Upper lobe of left lung (tissue), 4 donors: ENCODE measurements around the gene DRC1.

Source experiments
- EP300 ChIP-seq, 4 donors: sonication (generic); formaldehyde crosslinking; IDR thresholded peaks; one replicate each; pipeline ENCODE4 v1.5.1; 2017; ENCODE audit warnings: antibody characterized with exemption in 4 of 4, control low read depth in 2 of 4
- TF ChIP-seq, protein P1 (sequence below), 6 experiments: fragments of 450-650 bp in 4 of 6; fragments of 200-600 bp in 2 of 6; sonication (generic) in 2 of 6; IDR thresholded peaks; one replicate each; pipeline ENCODE4 v1.5.1; 2016 to 2019; ENCODE audit warnings: antibody characterized with exemption in 6 of 6

DNA sequence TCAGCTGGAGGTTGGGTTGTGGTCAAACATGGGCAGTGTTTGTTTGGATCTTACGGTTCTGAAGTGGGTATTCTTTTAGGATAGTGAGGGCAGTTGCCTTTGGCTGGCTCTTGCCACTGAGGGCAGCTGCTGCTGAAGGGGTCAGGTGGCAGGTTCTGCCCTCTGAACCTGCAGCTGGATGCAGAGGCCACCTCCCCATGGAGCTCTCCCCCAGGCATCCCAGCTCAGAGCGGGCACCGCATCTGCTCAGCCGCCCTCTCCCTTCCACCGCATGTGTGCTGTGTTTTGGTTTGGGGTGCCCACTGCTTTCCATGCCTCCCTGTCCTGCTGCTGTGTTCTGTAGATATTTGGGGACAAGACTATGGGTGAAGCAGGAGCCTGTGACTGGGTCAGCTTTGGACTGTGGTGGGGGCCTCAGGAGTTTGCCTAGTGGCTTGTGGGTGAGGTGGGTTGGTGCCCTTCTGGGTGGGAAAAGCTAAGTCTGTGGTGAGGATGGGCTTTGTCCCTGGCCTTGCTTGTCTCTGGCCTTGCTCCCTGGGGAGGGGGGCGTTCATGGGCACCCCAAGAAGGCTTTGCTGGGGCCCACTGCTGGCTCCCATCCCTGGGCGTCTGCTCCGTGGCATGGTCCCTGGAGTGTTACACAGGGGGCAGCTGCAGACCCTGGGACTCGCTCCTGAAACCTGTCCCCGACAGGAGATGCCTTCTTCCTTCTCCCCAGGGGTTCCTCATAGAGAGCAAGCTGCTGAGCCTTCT is 47.7 kb downstream of the DRC1 start:
- TF ChIP-seq EP300 (IDR thresholded peaks at IDR 0.05) = no peak
- TF ChIP-seq, protein P1, sequence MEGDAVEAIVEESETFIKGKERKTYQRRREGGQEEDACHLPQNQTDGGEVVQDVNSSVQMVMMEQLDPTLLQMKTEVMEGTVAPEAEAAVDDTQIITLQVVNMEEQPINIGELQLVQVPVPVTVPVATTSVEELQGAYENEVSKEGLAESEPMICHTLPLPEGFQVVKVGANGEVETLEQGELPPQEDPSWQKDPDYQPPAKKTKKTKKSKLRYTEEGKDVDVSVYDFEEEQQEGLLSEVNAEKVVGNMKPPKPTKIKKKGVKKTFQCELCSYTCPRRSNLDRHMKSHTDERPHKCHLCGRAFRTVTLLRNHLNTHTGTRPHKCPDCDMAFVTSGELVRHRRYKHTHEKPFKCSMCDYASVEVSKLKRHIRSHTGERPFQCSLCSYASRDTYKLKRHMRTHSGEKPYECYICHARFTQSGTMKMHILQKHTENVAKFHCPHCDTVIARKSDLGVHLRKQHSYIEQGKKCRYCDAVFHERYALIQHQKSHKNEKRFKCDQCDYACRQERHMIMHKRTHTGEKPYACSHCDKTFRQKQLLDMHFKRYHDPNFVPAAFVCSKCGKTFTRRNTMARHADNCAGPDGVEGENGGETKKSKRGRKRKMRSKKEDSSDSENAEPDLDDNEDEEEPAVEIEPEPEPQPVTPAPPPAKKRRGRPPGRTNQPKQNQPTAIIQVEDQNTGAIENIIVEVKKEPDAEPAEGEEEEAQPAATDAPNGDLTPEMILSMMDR (IDR thresholded peaks at IDR 0.05) = no peak
